Fibroblast of lung (primary cell): ENCODE measurements around the gene COMP.

Experiments
- EZH2 ChIP-seq: IDR thresholded peaks from 2 replicates; pipeline ENCODE4 v1.5.1; 2012; ENCODE audit warnings: low read length, control low read depth, mild to moderate bottlenecking; ENCODE audit errors: missing control alignments
- TF ChIP-seq, protein P1 (sequence below), 2 donors: IDR thresholded peaks in 1 of 2; conservative IDR thresholded peaks in 1 of 2; 1 replicate in 1 of 2; 2 replicates in 1 of 2; pipeline ENCODE4 v1.5.1; 2011 to 2012; ENCODE audit warnings: low read length in 2 of 2, control low read depth in 1 of 2, inconsistent platforms in 1 of 2, low read depth in 1 of 2, mild to moderate bottlenecking in 1 of 2

DNA sequence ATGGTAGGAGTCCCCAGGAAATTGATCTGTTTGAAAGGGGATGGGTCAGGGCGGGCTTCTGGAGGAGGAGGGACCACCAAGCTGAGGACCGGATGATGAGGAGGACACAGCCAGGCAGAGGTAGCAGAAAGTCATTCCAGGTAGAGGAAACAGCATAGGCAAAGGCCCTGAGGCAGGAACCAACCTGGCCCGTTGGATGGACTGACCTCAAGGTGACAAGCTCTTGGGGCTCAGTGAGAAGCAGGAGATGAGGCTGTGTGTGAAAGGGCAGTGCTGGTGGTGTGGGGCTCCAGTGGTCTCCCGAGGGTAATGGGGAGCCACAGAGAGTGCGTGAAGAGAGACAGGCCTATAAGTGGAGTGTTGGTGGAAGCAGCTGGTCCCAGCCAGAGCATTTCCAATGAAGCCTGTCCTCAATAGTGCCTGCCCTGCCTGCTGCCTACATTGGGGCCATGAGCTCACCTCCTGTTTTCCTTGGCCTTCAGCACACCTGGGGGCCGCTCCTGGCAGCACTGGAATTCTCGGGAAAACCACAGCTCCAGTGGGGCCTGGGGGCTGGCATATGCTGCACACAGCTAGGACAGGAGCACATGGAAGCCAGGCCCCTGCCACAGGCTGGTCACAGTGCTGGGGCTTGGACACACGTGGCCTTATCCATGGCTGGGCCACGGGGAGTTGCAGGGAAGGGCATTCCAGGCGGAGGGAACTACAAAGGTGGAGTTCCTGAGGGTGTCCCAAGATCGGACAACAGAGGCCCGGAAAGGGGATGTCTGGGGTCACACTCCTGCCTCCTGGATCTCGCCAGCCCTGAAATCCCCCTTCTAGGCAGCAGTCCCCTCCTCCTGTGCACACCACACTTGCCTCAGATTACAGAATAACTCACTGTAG, 2.3 kb upstream of the COMP start:
- TF ChIP-seq, protein P1, sequence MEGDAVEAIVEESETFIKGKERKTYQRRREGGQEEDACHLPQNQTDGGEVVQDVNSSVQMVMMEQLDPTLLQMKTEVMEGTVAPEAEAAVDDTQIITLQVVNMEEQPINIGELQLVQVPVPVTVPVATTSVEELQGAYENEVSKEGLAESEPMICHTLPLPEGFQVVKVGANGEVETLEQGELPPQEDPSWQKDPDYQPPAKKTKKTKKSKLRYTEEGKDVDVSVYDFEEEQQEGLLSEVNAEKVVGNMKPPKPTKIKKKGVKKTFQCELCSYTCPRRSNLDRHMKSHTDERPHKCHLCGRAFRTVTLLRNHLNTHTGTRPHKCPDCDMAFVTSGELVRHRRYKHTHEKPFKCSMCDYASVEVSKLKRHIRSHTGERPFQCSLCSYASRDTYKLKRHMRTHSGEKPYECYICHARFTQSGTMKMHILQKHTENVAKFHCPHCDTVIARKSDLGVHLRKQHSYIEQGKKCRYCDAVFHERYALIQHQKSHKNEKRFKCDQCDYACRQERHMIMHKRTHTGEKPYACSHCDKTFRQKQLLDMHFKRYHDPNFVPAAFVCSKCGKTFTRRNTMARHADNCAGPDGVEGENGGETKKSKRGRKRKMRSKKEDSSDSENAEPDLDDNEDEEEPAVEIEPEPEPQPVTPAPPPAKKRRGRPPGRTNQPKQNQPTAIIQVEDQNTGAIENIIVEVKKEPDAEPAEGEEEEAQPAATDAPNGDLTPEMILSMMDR (conservative IDR thresholded peaks at IDR 0.05 in 1 of 2, IDR thresholded peaks at IDR 0.05 in 1 of 2; ENCODE audit: low read depth in 1 of 2, low read length in 2 of 2): no peak
- no peak for TF ChIP-seq EZH2
